Activated CD8-positive, alpha-beta memory T cell treated with anti-CD3 and anti-CD28 coated beads for 24 hours (primary cell): ENCODE results near the gene SLC35F6.
"Not testable (repeated sequence)": the region's sequence is repeated elsewhere in the genome, so short reads cannot be mapped to it uniquely, and the experiment has no call there.

Source experiments
- DNase-seq: peaks from one replicate; pipeline ENCODE4 v3.0.0-alpha.2; 2020

Gene SLC35F6

GRCh38 chr2:26786207-26787028, 22.3 kb downstream of the SLC35F6 start:
- DNase-seq: no peak

DNA sequence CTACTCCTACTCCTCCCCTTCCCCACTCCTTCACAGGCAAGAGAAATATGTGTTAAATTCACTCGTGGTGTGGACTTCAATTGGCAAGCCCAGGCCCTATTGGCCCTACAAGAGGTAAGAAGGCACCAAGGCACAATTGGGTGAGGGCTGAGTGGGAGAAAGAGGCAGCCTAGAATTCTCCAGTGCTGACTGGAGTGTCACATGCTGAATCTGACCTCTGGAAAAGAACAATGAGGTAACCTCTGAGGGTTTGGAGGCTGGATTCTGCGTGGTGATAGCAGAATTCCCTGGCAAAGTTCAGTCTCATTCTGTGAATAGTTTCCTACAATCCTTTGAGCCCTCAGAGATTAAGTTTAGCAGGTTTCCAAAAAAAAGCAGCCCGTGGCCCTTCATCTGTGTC, 28.6 kb downstream of the SLC35F6 start:
- no peak for DNase-seq

DNA sequence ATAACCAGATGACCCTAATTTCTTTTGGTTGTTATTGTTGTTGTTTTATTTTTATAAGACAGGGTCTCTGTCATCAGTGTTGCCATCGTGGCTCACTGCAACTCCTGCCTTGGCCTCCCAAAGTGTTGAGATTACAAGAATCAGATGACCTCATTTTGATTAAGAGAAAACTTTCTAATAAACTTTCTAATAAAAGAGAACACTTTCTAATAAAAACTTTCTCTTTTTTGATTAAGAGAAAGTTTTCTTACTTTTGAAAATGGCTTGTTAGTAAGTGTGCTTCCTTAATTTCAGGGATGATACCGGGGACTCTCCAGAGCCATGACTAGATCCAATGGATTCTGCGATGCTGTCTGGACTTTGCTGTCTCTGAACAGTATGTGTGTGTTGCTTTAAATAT, 29.4 kb downstream of the SLC35F6 start:
- DNase-seq: no peak

- not testable (repeated sequence) for DNase-seq
These were observed 31.1 kb downstream of the SLC35F6 start for GRCh38 chr2:26795135-26795534.

- no peak for DNase-seq
These were observed 37.2 kb downstream of the SLC35F6 start for GRCh38 chr2:26801328-26801727.

GRCh38 chr2:26801796-26802195, 37.7 kb downstream of the SLC35F6 start:
- no peak for DNase-seq

DNA sequence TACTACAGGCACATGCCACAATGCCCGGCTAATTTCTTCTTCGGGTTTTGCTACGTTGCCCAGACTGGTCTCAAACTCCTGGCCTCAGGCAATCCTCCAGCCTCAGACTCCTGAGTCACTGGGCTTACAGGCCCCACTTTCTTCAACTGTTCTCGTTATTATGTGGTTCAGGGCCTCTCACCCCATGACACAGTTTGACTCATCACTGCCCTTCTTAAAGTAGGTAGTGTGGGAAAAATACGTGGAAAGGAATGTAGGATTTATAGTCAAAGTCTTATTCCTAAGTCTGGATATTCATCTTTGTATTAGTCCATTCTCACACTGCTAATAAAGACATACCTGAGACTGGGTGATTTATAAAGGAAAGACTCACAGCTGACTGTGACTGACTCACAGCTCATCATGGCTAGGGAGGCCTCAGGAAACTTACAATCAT, 41.2 kb downstream of the SLC35F6 start:
- DNase-seq: no peak

DNA sequence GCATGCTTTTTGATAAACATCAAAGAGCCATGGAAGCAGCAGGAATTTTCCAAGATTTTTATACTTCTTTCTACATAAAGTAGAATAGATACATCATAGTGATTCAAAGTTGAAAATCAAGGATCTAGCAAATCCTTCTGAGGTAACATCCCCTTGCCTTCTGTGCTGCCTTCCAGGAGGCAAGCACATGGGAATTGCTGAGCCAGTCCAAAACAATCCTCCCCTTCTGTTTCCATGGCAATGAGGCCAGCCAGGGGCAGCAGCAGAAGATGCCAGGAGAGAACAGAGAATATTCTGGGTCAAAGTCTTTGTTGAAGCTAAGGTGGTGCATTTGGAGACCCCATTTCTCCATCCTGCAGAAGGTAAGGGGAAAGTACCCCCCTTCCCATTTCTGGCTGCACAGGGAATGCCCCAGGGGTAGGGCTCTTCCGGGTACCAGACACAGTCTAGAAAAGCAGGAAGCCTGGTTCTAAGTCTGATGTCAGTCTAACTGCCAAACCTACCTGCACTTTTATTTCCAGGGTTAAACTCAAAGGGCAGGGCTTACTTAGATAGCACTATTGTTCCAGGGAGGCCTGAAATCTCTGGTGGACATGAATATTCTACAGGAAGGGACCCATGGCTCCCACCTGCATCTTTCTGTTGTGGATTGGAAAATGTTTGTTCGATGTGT, 43.8 kb downstream of the SLC35F6 start:
- DNase-seq: no peak

- DNase-seq: no peak
These were observed 45.1 kb downstream of the SLC35F6 start for GRCh38 chr2:26809211-26809610.

DNA sequence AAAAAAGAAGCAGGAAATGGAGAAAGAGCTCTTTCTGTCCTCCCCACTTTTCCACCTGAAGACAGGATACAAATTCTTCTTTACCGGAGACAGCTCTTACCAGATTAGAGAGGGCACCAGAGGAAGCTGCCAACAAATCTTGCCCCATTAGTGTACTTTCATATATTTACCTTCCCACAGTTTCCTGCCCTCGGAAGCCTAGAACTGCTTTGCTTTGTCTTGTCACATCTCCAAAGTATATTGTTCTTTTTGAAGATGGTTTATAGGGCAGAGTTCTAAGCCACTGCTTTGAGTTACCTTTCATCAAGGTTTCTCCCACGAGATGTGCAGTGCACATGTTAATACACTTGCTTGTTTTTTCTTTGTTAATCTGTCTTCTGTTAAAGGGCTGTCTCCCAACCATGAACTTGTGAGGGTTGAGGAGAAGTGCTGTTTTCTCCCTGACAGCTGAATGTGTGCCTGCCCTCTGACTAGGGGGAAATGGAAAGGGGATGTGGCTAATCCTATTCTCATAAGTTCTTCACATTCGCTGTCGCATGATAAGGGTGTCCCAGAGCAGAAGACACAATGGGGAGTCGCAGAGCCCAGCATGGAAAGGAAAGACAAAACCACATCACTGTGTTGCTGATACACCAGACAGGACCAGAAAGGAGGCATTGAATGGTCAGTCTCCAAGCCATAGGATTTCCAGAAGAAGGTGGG, 45.9 kb downstream of the SLC35F6 start:
- no peak for DNase-seq

GRCh38 chr2:26811261-26811660, 47.2 kb downstream of the SLC35F6 start:
- DNase-seq: peak; percentile 49

- DNase-seq: no peak
These were observed 48.0 kb downstream of the SLC35F6 start for GRCh38 chr2:26811791-26812694.

GRCh38 chr2:26812731-26813130, 48.6 kb downstream of the SLC35F6 start:
- DNase-seq: peak; percentile 41

DNA sequence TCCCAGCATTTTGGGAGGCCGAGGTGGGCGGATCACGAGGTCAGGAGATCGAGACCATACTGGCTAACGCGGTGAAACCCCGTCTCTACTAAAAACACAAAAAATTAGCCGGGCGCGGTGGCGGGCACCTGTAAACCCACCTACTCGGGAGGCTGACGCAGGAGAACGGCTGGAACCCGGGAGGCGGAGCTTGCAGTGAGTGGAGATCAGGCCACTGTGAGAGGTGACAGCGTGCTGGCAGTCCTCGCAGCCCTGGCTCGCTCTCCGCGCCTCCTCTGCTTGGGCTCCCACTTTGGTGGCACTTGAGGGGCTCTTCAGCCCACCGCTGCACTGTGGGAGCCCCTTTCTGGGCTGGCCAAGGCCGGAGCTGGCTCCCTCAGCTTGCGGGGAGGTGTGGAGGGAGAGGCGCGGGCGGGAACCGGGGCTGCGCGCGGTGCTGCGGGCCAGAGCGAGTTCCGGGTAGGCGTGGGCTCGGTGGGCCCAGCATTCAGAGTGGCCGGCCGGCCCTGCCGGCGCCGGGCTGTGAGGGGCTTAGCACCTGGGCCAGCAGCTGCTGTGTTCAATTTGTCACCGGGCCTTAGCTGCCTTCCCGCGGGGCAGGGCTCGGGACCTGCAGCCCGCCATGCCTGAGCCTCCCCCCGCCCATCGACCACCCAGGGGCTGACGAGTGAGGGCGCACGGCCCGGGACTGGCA, 50.1 kb downstream of the SLC35F6 start:
- peak; percentile 40 for DNase-seq

- DNase-seq: no peak
These were observed 52.8 kb downstream of the SLC35F6 start for GRCh38 chr2:26816893-26817292.

DNA sequence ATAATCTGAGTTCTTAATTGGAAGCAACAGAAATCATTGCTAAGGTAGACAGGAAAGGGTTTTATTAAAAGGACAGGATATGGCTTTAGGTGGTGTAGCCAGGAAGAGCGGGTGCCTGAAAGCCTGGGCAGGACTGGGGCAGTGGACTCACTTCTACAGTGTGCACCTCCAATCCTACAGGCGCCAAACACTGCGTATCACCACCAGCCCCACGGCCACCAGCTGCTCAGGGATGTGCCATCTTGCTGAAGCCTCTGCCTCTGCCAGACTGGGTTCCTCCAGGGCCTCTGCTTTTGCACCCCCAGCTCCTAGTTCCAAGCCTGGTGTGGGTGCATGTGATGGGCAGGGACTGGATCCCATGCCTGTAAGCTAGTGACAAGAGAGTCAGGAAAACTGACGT, 54.2 kb downstream of the SLC35F6 start:
- no peak for DNase-seq

DNA sequence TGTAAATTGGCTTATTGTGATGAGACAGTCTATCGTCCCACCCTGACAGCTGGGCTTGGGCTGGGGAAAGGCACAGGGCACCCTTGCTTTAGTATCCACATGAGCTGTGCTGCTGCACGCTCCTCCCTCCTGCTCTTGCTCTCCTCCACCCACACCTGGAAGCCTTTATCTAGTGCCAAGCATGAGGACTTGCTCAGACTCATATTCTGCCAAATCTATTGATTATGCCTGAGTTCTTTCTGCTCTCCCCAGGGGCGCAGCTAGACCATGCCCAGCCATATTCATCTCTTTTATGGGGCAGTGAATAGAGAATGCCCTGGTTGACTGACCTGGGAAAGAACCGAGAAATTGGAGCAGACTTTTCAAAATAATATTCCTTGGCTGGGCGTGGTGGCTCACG, 54.9 kb downstream of the SLC35F6 start:
- no peak for DNase-seq

GRCh38 chr2:26820932-26821331, 56.8 kb downstream of the SLC35F6 start:
- DNase-seq: no peak

DNA sequence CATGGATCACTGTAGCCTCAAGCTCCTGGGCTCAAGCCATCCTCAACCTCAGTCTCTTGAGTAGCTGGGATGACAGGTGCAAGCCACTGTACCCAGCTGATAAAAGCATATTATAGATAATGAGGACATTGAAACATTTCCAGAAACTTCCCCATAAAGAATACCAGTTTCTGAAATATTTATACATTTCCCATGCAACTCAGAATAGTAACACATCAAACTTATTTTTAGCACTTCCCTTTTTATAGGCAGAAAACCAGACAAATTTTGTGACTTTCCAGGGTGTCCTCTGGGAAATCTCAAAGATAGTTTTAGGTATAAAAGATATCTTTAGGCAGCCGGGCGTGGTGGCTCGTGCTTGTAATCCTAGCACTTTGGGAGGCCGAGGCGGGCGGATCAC, 58.8 kb downstream of the SLC35F6 start:
- DNase-seq: no peak
